Kidney epithelial cell (primary cell): Measurements from ENCODE around the gene TIPARP. TPM values are rescaled to one million over a fixed set of nuclear protein-coding genes. Genes with fewer than 3 reads are reported as not detected.
"Not testable (repeated sequence)": the region's sequence is repeated elsewhere in the genome, so short reads cannot be mapped to it uniquely, and the experiment has no call there.

Experiments
- DNase-seq: peaks from one replicate; pipeline ENCODE4 v3.0.0-alpha.2; 2010; ENCODE audit warnings: low read depth
- H3K27me3 ChIP-seq: 2 replicates; pipeline ENCODE4 v1.6.0; 2011; ENCODE audit warnings: low read length; ENCODE audit not compliant: control insufficient read depth, insufficient read depth
- H3K36me3 ChIP-seq: 2 replicates; pipeline ENCODE4 v1.5.1; 2011; ENCODE audit warnings: low read length; ENCODE audit not compliant: control insufficient read depth, insufficient read depth
- H3K4me3 ChIP-seq: 2 replicates; pipeline ENCODE4 v1.5.1; 2011; ENCODE audit warnings: low read depth, mild to moderate bottlenecking, control low read depth, low read length
- total RNA-seq: library from RNA; depleted of rRNA; stranded (reverse); fragments of >200 nt; gene quantifications from 2 replicates; pipeline ENCODE4 v1.2.3, GENCODE V29; 2015
- TF ChIP-seq, protein P1 (sequence below): IDR thresholded peaks from 2 replicates; pipeline ENCODE4 v1.5.1; 2011; ENCODE audit warnings: mild to moderate bottlenecking, moderate library complexity, low read length, control low read depth, inconsistent platforms; ENCODE audit not compliant: insufficient read depth, poor library complexity, severe bottlenecking

Gene TIPARP
- total RNA-seq, 1 donor from 2014 or later, result 26.2 TPM

DNA sequence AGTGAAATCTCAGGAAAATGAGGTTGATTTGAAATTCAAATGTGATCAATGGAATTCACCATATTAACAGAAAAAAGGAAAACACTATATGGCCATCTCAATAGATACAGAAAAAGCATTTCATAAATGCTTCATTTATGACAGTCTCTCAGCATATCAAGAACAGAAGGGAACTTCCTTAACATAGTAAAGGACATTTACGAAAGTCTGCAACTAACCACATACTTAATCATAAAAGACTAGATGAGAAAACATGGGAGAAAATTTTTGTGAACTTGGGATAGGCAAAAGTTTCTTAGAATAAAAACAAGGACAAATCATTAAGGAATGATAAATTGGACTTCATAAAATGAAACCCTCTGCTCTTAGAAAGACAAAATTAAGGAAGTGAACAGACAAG, 24.7 kb upstream of the TIPARP start:
- no peak overlapping the region for H3K4me3 ChIP-seq
- TF ChIP-seq, protein P1, sequence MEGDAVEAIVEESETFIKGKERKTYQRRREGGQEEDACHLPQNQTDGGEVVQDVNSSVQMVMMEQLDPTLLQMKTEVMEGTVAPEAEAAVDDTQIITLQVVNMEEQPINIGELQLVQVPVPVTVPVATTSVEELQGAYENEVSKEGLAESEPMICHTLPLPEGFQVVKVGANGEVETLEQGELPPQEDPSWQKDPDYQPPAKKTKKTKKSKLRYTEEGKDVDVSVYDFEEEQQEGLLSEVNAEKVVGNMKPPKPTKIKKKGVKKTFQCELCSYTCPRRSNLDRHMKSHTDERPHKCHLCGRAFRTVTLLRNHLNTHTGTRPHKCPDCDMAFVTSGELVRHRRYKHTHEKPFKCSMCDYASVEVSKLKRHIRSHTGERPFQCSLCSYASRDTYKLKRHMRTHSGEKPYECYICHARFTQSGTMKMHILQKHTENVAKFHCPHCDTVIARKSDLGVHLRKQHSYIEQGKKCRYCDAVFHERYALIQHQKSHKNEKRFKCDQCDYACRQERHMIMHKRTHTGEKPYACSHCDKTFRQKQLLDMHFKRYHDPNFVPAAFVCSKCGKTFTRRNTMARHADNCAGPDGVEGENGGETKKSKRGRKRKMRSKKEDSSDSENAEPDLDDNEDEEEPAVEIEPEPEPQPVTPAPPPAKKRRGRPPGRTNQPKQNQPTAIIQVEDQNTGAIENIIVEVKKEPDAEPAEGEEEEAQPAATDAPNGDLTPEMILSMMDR, result no peak
- H3K27me3 ChIP-seq, result no peaks in the 10 kb centered on the region
- no peak for DNase-seq
- no peaks in the 10 kb centered on the region for H3K36me3 ChIP-seq

DNA sequence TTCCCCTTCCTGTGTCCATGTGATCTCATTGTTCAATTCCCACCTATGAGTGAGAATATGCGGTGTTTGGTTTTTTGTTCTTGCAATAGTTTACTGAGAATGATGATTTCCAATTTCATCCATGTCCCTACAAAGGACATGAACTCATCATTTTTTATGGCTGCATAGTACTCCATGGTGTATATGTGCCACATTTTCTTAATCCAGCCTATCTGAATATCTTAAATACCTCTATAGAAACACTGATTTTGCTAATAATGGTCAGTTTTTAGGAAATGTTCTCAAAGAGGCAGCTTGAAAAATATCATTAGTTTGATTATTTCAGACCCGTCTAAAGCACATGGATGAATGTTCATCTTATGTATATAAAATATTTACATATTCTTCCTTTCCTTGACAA, 21.7 kb upstream of the TIPARP start:
- not testable (repeated sequence) for H3K36me3 ChIP-seq, H3K27me3 ChIP-seq, DNase-seq, H3K4me3 ChIP-seq

DNA sequence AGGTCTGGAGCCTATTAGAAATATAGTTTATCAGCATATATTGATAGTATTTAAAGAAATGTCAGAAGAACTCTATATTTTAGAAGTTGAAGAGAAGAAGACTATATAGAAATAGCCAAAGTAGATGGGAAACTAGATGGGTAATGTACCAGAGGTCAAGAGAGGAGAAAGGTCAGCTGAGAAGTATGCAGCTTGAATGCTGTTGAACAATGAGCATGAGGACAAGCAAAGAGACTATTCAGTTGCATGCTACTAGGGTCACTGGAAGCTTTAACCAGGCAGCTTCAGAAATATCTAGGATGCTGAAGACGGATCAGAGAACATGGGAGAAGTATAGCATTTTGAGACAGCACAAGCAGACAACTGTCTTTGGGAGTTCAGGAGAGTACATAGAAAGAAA, 19.6 kb upstream of the TIPARP start:
- TF ChIP-seq, protein P1, result no peak
- H3K36me3 ChIP-seq, result no peaks in the 10 kb centered on the region

DNA sequence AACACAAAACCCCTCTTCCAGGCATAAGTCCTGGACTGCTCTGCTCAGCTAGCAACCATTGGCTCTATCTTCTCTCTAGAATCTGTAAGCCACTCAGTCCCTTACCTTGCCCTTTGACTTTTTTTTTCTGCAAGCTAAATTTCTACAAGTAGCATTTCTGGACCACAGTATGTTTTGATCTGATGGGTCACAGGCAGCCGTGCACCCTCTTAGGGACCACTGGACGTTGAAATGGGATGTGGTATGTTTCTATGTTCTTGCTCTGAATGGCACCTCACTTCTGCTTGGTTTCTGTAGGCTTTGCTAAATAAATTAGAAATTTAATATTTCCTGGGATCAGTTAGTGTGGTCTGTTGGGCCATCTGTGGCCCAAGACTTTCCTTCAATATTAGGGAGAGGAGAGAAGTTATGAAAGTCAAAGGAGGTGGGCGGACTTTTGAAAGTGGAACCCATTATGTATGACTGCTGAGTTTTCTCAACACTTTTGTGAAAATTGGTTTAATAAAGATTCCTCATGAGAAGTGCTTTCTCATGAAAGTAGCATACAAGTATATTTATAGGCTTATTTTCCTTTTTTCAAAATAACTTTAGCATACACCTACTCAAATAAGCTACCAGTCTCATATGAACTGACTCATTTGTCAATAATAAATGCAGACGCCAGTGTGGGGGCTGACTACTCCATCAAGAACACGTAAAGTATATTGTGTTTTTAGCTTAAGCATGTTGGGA, 18.4 kb upstream of the TIPARP start:
- H3K27me3 ChIP-seq, result no peaks in the 10 kb centered on the region
- H3K36me3 ChIP-seq, result no peaks in the 10 kb centered on the region
- no peak overlapping the region for H3K4me3 ChIP-seq
- TF ChIP-seq, protein P1, result no peak
- DNase-seq, result no peak

More for the DNA sequence above, 19.6 kb upstream of the TIPARP start:
- no peak overlapping the region for H3K4me3 ChIP-seq
- no peak for DNase-seq
- no peaks in the 10 kb centered on the region for H3K27me3 ChIP-seq

DNA sequence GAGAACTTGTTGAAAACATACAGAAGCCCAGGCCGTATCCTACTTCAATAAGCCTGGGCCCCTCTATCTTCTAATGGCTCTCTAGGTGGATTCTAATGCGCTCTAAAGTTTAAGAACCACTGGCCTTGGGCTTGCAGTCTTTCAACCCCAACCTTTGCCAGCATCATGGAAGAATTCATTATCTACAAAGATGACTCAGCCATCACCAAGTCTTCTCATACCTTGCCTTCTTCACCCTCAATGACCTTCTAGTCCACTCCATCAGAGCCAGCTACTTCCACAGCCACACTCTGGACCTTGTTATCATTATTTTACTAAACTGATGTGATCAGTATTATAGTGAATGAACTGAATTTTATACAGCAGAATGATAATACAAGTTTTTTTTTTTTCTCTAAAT, 16.9 kb upstream of the TIPARP start:
- H3K27me3 ChIP-seq, result no peaks in the 10 kb centered on the region

DNA sequence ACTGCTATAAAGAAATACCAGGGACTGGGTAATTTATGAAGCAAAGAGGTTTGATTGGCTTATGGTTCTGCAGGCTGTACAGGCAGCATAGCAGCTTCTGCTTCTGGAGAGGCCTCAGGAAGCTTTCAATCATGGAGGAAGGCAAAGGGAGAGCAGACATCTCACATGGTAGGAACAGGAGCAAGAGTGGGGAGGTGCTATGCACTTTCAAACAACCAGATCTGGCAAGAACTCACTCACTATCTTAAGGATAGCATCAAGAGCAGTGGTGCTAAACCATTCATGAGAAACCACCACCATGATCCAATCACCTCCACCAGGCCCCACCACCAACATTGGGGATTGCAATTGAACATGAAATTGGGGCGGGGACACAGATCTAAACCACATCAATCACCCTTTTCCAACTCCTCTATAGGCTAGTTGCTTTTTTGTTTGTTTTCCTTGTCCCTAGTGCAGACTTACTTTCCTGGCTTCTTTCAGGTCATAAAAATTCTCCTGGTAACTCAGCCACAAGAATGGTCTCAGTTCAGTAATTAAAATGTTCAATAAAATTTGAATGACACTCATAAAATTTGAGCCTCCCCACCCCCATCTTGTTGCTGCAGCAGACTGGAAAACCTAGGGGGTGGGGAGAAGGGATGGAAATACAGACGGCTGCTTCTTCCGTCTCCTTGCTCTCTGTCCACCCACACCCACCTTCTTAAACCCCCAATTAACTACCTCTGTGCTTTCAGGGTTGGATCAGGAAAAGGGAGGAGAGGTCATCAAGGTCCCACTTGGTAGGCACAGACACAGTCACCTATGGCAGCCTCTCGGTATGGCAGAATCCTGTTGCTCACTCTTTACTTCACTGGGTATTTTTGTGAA, 16.3 kb upstream of the TIPARP start:
- no peak for DNase-seq
- H3K36me3 ChIP-seq, result no peaks in the 10 kb centered on the region

More for the DNA sequence above, 16.9 kb upstream of the TIPARP start:
- TF ChIP-seq, protein P1, result no peak
- DNase-seq, result no peak
- H3K4me3 ChIP-seq, result no peak overlapping the region
- H3K36me3 ChIP-seq, result no peaks in the 10 kb centered on the region

More for the DNA sequence above, 16.3 kb upstream of the TIPARP start:
- TF ChIP-seq, protein P1, result no peak
- Histone ChIP-seq H3K4me3 (no peak overlapping the region), H3K27me3 (no peaks in the 10 kb centered on the region)
